K562 (cell line): ENCODE measurements around the gene PIP4K2A. TPM values are rescaled to one million over a fixed set of nuclear protein-coding genes. Genes with fewer than 3 reads are reported as not detected.

Experiments
- ATAC-seq: fragments of 200-7000 bp; cut with Tn5 transposase; 3 replicates; pipeline ENCODE4 v1.9.1; 2020; ENCODE audit warnings: moderate library complexity
- BruUV-seq: library from RNA; stranded (reverse); fragments of 400-500 nt; replicated peaks from 2 replicates; lab custom pipeline; 2021; lab: Mats Ljungman, UMichigan
- CTCF ChIA-PET: fragments of 300-600 bp; formaldehyde crosslinking; extraction: SDS; loops from one replicate; lab custom pipeline; 2021; ENCODE audit warnings: low intra/inter-chr PET ratio; lab: Yijun Ruan, JAX
- POLR2A ChIA-PET: fragments of 300-600, 350-650 bp; sonication (Branson Sonifier 250); formaldehyde crosslinking; extraction: SDS; loops from one replicate; lab custom pipeline; 2021; ENCODE audit warnings: antibody characterized with exemption, inconsistent platforms; lab: Yijun Ruan, JAX
- DNase-seq, 4 experiments: peaks; one replicate each; pipeline versions ENCODE4 v3.0.0 to v3.0.0-alpha.2; 2011 to 2018; ENCODE audit warnings: low spot score in 3 of 4, mixed read lengths in 3 of 4; ENCODE audit errors: extremely low read depth in 1 of 4
- FAIRE-seq: peaks from 2 replicates; lab custom pipeline; 2011; peaks lifted over from hg19 to GRCh38; lab: Jason Lieb, UNC
- H2AFZ ChIP-seq: 2 replicates; pipeline ENCODE4 v1.6.0; 2011; ENCODE audit warnings: low read depth, low read length, control low read depth, inconsistent platforms
- H3K27ac ChIP-seq: fragments of 200-600 bp; 3 replicates; pipeline ENCODE4 v1.8.0; 2011; ENCODE audit warnings: low read depth, mild to moderate bottlenecking, control low read depth, inconsistent platforms, low read length, moderate library complexity, mixed read lengths; ENCODE audit errors: extremely low read depth
- H3K27me3 ChIP-seq, 2 experiments: fragments of 300-600 bp in 1 of 2; 2 replicates in 1 of 2; 3 replicates in 1 of 2; pipeline versions ENCODE4 v1.6.0 to v1.8.0; 2011; ENCODE audit warnings: inconsistent platforms in 2 of 2, low read length in 2 of 2, mild to moderate bottlenecking in 1 of 2, mixed read lengths in 1 of 2, moderate library complexity in 1 of 2; ENCODE audit not compliant: control insufficient read depth in 2 of 2, insufficient read depth in 2 of 2
- H3K36me3 ChIP-seq: fragments of 300-600 bp; 3 replicates; pipeline ENCODE4 v1.8.0; 2011; ENCODE audit warnings: mild to moderate bottlenecking, low read length, inconsistent platforms; ENCODE audit not compliant: control insufficient read depth, insufficient read depth
- H3K4me1 ChIP-seq, 2 experiments: fragments of 200-600 bp in 1 of 2; replicated peaks in 1 of 2; 2 replicates in 1 of 2; 3 replicates in 1 of 2; pipeline versions ENCODE4 v1.5.1 to v1.8.0; 2011; ENCODE audit warnings: inconsistent platforms in 2 of 2, low read length in 2 of 2, mild to moderate bottlenecking in 1 of 2, mixed read lengths in 1 of 2, moderate library complexity in 1 of 2; ENCODE audit not compliant: control insufficient read depth in 2 of 2, insufficient read depth in 2 of 2
- H3K4me2 ChIP-seq: 2 replicates; pipeline ENCODE4 v1.6.1; 2011; ENCODE audit warnings: low read length, control low read depth, inconsistent platforms, mixed read lengths; ENCODE audit not compliant: insufficient read depth
- H3K4me3 ChIP-seq: fragments of 200-600 bp; sonication (generic), shearing (Covaris generic); 2 replicates; pipeline ENCODE4 v1.5.1; 2016; ENCODE audit warnings: control low read depth, inconsistent platforms
- H3K79me2 ChIP-seq: fragments of 200-600 bp; 3 replicates; pipeline ENCODE4 v1.8.0; 2011; ENCODE audit warnings: low read length, inconsistent platforms; ENCODE audit not compliant: control insufficient read depth, insufficient read depth
- H3K9ac ChIP-seq, 2 experiments: 2 replicates each; pipeline versions ENCODE4 v1.6.0 to v1.6.1; 2011; ENCODE audit warnings: low read depth in 2 of 2, low read length in 2 of 2, control low read depth in 1 of 2, inconsistent platforms in 1 of 2, mild to moderate bottlenecking in 1 of 2, mixed read lengths in 1 of 2; ENCODE audit not compliant: insufficient read depth in 1 of 2
- H3K9me1 ChIP-seq: one replicate; pipeline ENCODE4 v1.6.0; 2011; ENCODE audit warnings: inconsistent platforms, mild to moderate bottlenecking, low read length, moderate library complexity; ENCODE audit not compliant: control insufficient read depth, insufficient read depth
- H3K9me3 ChIP-seq: replicated peaks from 2 replicates; pipeline ENCODE4 v1.5.1; 2011; ENCODE audit warnings: low read depth, low read length, inconsistent platforms; ENCODE audit not compliant: control insufficient read depth, insufficient read depth
- H4K20me1 ChIP-seq: replicated peaks from 2 replicates; pipeline ENCODE4 v1.6.1; 2011; ENCODE audit warnings: low read length, inconsistent platforms, mixed read lengths; ENCODE audit not compliant: control insufficient read depth, insufficient read depth
- EGR1 ChIP-seq: fragments of 450-650 bp; conservative IDR thresholded peaks from 2 replicates; pipeline ENCODE4 v1.6.1; 2017; ENCODE audit warnings: mild to moderate bottlenecking
- HMBOX1 ChIP-seq: sonication (generic); IDR thresholded peaks from 2 replicates; pipeline ENCODE4 v1.6.1; 2016
- MAFK ChIP-seq: IDR thresholded peaks from 2 replicates; pipeline ENCODE4 v1.6.1; 2011; ENCODE audit warnings: low read length, improper control_type of control experiment
- NR4A1 ChIP-seq, 2 experiments: fragments of 250-450 bp in 1 of 2; fragments of 450-650 bp in 1 of 2; sonication (Bioruptor Pico) in 1 of 2; IDR thresholded peaks; 2 replicates each; pipeline versions ENCODE4 v1.4.0 to v1.6.1; 2016 to 2020; ENCODE audit warnings: mild to moderate bottlenecking in 2 of 2, missing compliant biosample characterization in 1 of 2, missing genetic modification characterization in 1 of 2, moderate library complexity in 1 of 2
- POLR2AphosphoS2 ChIP-seq: IDR thresholded peaks from 2 replicates; pipeline ENCODE4 v1.6.1; 2012; ENCODE audit warnings: low read length, improper control_type of control experiment
- RBFOX2 ChIP-seq: fragments of 200-400 bp; formaldehyde crosslinking; IDR thresholded peaks from 2 replicates; pipeline ENCODE4 v1.6.1; 2017; ENCODE audit warnings: low read depth, mild to moderate bottlenecking, low read length, moderate library complexity
- RFX5 ChIP-seq: IDR thresholded peaks from 2 replicates; pipeline ENCODE4 v1.6.1; 2011; ENCODE audit warnings: low read depth, mild to moderate bottlenecking, improper control_type of control experiment, low read length
- SIN3B ChIP-seq: fragments of 450-650 bp; IDR thresholded peaks from 2 replicates; pipeline ENCODE4 v1.6.1; 2017; ENCODE audit warnings: low read depth, mild to moderate bottlenecking, moderate library complexity
- ZBED1 ChIP-seq: IDR thresholded peaks from 2 replicates; pipeline ENCODE4 v1.6.1; 2014
- ZNF431 ChIP-seq: sonication (generic); formaldehyde crosslinking; IDR thresholded peaks from 2 replicates; pipeline ENCODE4 v1.8.0; 2022; ENCODE audit warnings: mild to moderate bottlenecking, missing genetic modification reagents
- ZNF584 ChIP-seq: fragments of 200-800 bp; sonication (Bioruptor generic); IDR thresholded peaks from 2 replicates; pipeline ENCODE4 v1.6.1; 2016; ENCODE audit warnings: low read depth, mild to moderate bottlenecking, missing genetic modification characterization, missing compliant biosample characterization
- ZNF639 ChIP-seq, 2 experiments: fragments of 200-800 bp in 1 of 2; sonication (Bioruptor generic) in 1 of 2; sonication (generic) in 1 of 2; formaldehyde crosslinking in 1 of 2; IDR thresholded peaks in 1 of 2; conservative IDR thresholded peaks in 1 of 2; 2 replicates each; pipeline versions ENCODE4 v1.5.0 to v1.6.1; 2016 to 2020; ENCODE audit warnings: missing compliant biosample characterization in 1 of 2, missing genetic modification characterization in 1 of 2, missing genetic modification reagents in 1 of 2
- WGBS: fragments of 100-300 bp; shearing (Covaris generic); methylation state at CpG from one replicate; pipeline ENCODE4 v1.1.6; 2016; ENCODE audit warnings: low coverage, mixed read lengths; ENCODE audit not compliant: insufficient coverage; ENCODE audit errors: missing lambda C conversion rate; 5-methylcytosine and 5-hydroxymethylcytosine counted together
- in situ Hi-C: fragments of 300-500 bp; cut with MboI; formaldehyde crosslinking; loops from 4 replicates; pipeline ENCODE4 v1.15.0; 2018; ENCODE audit warnings: inconsistent platforms, mixed read lengths
- intact Hi-C: fragments of 100-400 bp; cut with micrococcal nuclease; formaldehyde crosslinking; loops from 2 replicates; pipeline ENCODE4 v1.14.2; 2022
- polyA plus RNA-seq, 8 experiments: library from polyadenylated mRNA; depleted of rRNA in 4 of 8; stranded (reverse) in 5 of 8; unstranded in 3 of 8; fragments of >200 nt; fragmentation: Nextera tagmentation in 2 of 8; fragmentation: Illumina TruSeq in 1 of 8; extraction: Ambion mirVana in 2 of 8; extraction: Trizol in 1 of 8; gene quantifications; 2 replicates each; pipeline versions ENCODE4 v1.2.1 to v1.2.3, GENCODE V29; 2011 to 2014; ENCODE audit warnings: inconsistent platforms in 1 of 8, missing spikeins in 1 of 8
- total RNA-seq, 7 experiments: library from RNA; depleted of rRNA in 6 of 7; stranded (reverse); fragments of >200 nt in 6 of 7; fragmentation: Illumina TruSeq in 2 of 7; extraction: Trizol in 2 of 7; gene quantifications; 2 replicates each; pipeline versions ENCODE4 v1.2.1 to v1.2.3, GENCODE V29; 2011 to 2021; ENCODE audit warnings: low replicate concordance in 1 of 7

The PIP4K2A gene
- total and polyA plus RNA-seq, 9 of the 15 experiments (the other 6 are each of a cell fraction or from before 2014, with no cell fraction given): 35.6 to 117 (median 71.9) TPM

DNA sequence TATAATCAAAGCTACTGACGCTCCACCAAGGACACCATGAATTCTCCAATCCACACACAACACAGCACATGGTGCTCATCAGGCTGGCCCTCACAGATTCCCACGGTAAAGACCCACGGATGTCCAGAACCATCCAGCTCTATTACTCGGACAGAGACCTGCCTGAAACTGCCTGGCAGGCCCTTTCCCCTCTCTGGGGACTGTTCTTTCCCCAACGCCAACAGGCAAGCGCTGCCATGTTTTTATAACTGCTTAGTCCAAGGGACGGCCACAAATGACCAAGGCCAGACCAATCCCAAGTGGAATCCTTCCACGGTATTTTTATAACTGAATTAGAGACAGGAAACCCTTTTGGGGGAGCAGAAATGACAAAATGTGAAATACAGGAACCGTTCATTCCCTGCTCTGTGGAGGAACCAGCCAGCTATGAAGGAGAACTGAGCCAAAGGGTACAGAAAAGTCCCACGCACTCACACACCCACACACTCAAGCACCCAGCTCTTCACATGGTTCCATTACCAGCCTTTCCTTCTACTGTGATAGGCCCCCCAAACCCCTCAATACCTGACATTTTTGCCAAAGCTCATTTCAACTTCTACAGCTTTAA is 4.1 kb downstream of the PIP4K2A start:
- ChIA-PET POLR2A (interaction anchor here (0.6 to 2.1 kb wide), 8 partner anchors 9 to 154 kb away, joined by 3 to 17 read pairs (median 4); no protein-coding TSS in a partner anchor), CTCF (interaction anchor here (0.6 kb wide), 1 partner anchor 1557 kb away, joined by 3 read pairs; no protein-coding TSS in a partner anchor)
- DNase-seq (no peak), FAIRE-seq (peak; percentile 37), ATAC-seq (no peak; the same call in 2 of the 3 replicates)
- H3K9me1 ChIP-seq: peaks cover 4% of the 10 kb centered on the region
- H3K79me2 ChIP-seq: peaks cover 90% of the 10 kb centered on the region
- H3K4me2 ChIP-seq: peak overlapping the region; percentile 62
- peak; percentile 88 for TF ChIP-seq EGR1
- no peak for TF ChIP-seq NR4A1 (CRISPR knock-in tag; IDR thresholded peaks at IDR 0.05)
- TF ChIP-seq NR4A1 (tag; IDR thresholded peaks at IDR 0.05): no peak
- TF ChIP-seq ZNF431: no peak
- no peak for TF ChIP-seq MAFK
- TF ChIP-seq POLR2AphosphoS2: no peak
- TF ChIP-seq SIN3B: no peak
- no peak for TF ChIP-seq ZNF639 (CRISPR knock-in tag; conservative IDR thresholded peaks at IDR 0.05 in 1 of 2, IDR thresholded peaks at IDR 0.05 in 1 of 2)
- TF ChIP-seq ZBED1: no peak
- TF ChIP-seq ZNF584 (CRISPR knock-in tag): no peak
- peak; percentile 34 for TF ChIP-seq RBFOX2
- no peak for TF ChIP-seq RFX5
- no peak for TF ChIP-seq HMBOX1
- WGBS: 24% methylated on average over 10 of the region's 10 CpGs
- H3K27me3 ChIP-seq: no peaks in the 10 kb centered on the region
- H2AFZ ChIP-seq: no peak overlapping the region
- no peaks in the 10 kb centered on the region for H3K9me3 ChIP-seq
- H3K4me1 ChIP-seq: peaks cover 26 to 27% of the 10 kb centered on the region in 2 experiments; a peak in 4 of 5 replicates
- peak overlapping the region; percentile 58 for H3K27ac ChIP-seq
- H3K9ac ChIP-seq: peak overlapping the region; percentile 57 to 80; a peak in 2 of 4 replicates
- peaks cover 9% of the 10 kb centered on the region; the same call in 1 of the 3 replicates for H3K36me3 ChIP-seq
- BruUV-seq: no TSS peak
- 0 out of 2 replicates have a peak overlapping the region, but pooled peaks have one; percentile 17 for H3K4me3 ChIP-seq
- in situ Hi-C loops (no loop called here), intact Hi-C loops (loop anchor here (5.0 to 10.0 kb wide), 3 partner anchors 78 to 145 kb away; no protein-coding TSS in a partner anchor)
- peaks cover 11% of the 10 kb centered on the region; the same call in 1 of the 2 replicates for H4K20me1 ChIP-seq
